GM12878 (cell line): ENCODE measurements around the gene GIGYF1. TPM values are rescaled to one million over a fixed set of nuclear protein-coding genes. Genes with fewer than 3 reads are reported as not detected.

Experiments used
- ATAC-seq: fragments of 200-7000 bp; cut with Tn5 transposase; 3 replicates; pipeline ENCODE4 v1.9.1; 2020; ENCODE audit warnings: mild to moderate bottlenecking, moderate library complexity
- BruUV-seq: library from RNA; stranded (reverse); fragments of 400-500 nt; replicated peaks from 2 replicates; lab custom pipeline; 2021; lab: Mats Ljungman, UMichigan
- CTCF ChIA-PET: fragments of 300-600 bp; sonication (Branson Sonifier 250); formaldehyde crosslinking; extraction: SDS; loops from one replicate; lab custom pipeline; 2021; ENCODE audit warnings: inconsistent platforms; lab: Yijun Ruan, JAX
- POLR2A ChIA-PET: fragments of 350-600 bp; formaldehyde crosslinking; extraction: SDS; loops from one replicate; lab custom pipeline; 2021; ENCODE audit warnings: inconsistent platforms; lab: Charles Lee
- RAD21 ChIA-PET: fragments of 300-600 bp; sonication (Branson Sonifier 250); formaldehyde crosslinking; loops from one replicate; lab custom pipeline; 2023; ENCODE audit warnings: antibody characterized with exemption; ENCODE audit not compliant: unreplicated experiment; lab: Charles Lee
- SMC1A ChIA-PET: fragments of 300-600 bp; sonication (Branson Sonifier 250); formaldehyde crosslinking; loops from one replicate; lab custom pipeline; 2023; ENCODE audit not compliant: unreplicated experiment, uncharacterized antibody; lab: Charles Lee
- DNase-seq: peaks from one replicate; pipeline ENCODE4 v3.0.0-alpha.2; 2011; ENCODE audit warnings: low read depth, low spot score
- FAIRE-seq: peaks from 3 replicates; lab custom pipeline; 2011; peaks lifted over from hg19 to GRCh38; lab: Jason Lieb, UNC
- H2AFZ ChIP-seq: 2 replicates; pipeline ENCODE4 v1.6.0; 2011; ENCODE audit warnings: low read depth, low read length, control low read depth; ENCODE audit not compliant: control insufficient read depth
- H3K27ac ChIP-seq: 2 replicates; pipeline ENCODE4 v1.5.1; 2011; ENCODE audit warnings: control low read depth; ENCODE audit not compliant: control insufficient read depth, insufficient read depth
- H3K27me3 ChIP-seq, 2 experiments: replicated peaks in 1 of 2; 2 replicates each; pipeline versions ENCODE4 v1.6.0 to v1.6.1; 2011; ENCODE audit warnings: low read length in 1 of 2; ENCODE audit not compliant: control insufficient read depth in 2 of 2, insufficient read depth in 2 of 2
- H3K36me3 ChIP-seq, 2 experiments: 2 replicates each; pipeline ENCODE4 v1.5.1; 2011; ENCODE audit warnings: low read length in 1 of 2; ENCODE audit not compliant: control insufficient read depth in 2 of 2, insufficient read depth in 2 of 2
- H3K4me1 ChIP-seq: 2 replicates; pipeline ENCODE4 v1.6.1; 2011; ENCODE audit warnings: mild to moderate bottlenecking, low read length, moderate library complexity, mixed read lengths; ENCODE audit not compliant: control insufficient read depth, insufficient read depth
- H3K4me2 ChIP-seq: 2 replicates; pipeline ENCODE4 v1.6.0; 2011; ENCODE audit warnings: control low read depth; ENCODE audit not compliant: control insufficient read depth, insufficient read depth
- H3K4me3 ChIP-seq: fragments of 200-600 bp; sonication (generic); 2 replicates; pipeline ENCODE4 v1.5.1; 2016
- H3K79me2 ChIP-seq: 2 replicates; pipeline ENCODE4 v1.6.0; 2011; ENCODE audit warnings: low read length; ENCODE audit not compliant: control insufficient read depth, insufficient read depth
- H3K9ac ChIP-seq: 2 replicates; pipeline ENCODE4 v1.8.0; 2011; ENCODE audit warnings: low read length, control low read depth, mixed read lengths; ENCODE audit not compliant: control insufficient read depth, insufficient read depth
- H3K9me3 ChIP-seq: replicated peaks from 3 replicates; pipeline ENCODE4 v1.5.1; 2011; ENCODE audit warnings: mild to moderate bottlenecking, low read length; ENCODE audit not compliant: control insufficient read depth, insufficient read depth
- H4K20me1 ChIP-seq: 2 replicates; pipeline ENCODE4 v1.6.0; 2011; ENCODE audit not compliant: control insufficient read depth, insufficient read depth
- CBX5 ChIP-seq: sonication (generic); IDR thresholded peaks from 2 replicates; pipeline ENCODE4 v1.6.1; 2016; ENCODE audit warnings: low read depth, moderate library complexity, mild to moderate bottlenecking, inconsistent platforms
- CHD1 ChIP-seq: IDR thresholded peaks from 2 replicates; pipeline ENCODE4 v1.6.1; 2012; ENCODE audit warnings: low read depth, low read length, improper control_type of control experiment
- ETV6 ChIP-seq, 2 experiments: fragments of 450-650 bp in 1 of 2; IDR thresholded peaks in 1 of 2; conservative IDR thresholded peaks in 1 of 2; 2 replicates each; pipeline ENCODE4 v1.6.1; 2014; ENCODE audit warnings: antibody characterized with exemption in 1 of 2, borderline replicate concordance in 1 of 2, low read depth in 1 of 2, mild to moderate bottlenecking in 1 of 2, moderate library complexity in 1 of 2
- HDAC2 ChIP-seq: fragments of 200-600 bp; sonication (generic); IDR thresholded peaks from 2 replicates; pipeline ENCODE4 v1.6.1; 2017
- MXI1 ChIP-seq: fragments of 150-350 bp; IDR thresholded peaks from 2 replicates; pipeline ENCODE4 v1.6.1; 2011; ENCODE audit warnings: low read depth, mild to moderate bottlenecking, inconsistent platforms, low read length, improper control_type of control experiment
- ZBED1 ChIP-seq: IDR thresholded peaks from 2 replicates; pipeline ENCODE4 v1.6.1; 2016; ENCODE audit warnings: borderline replicate concordance
- ZBTB40 ChIP-seq: fragments of 450-650 bp; IDR thresholded peaks from 2 replicates; pipeline ENCODE4 v1.6.1; 2016; ENCODE audit warnings: mild to moderate bottlenecking, moderate library complexity, borderline replicate concordance
- WGBS: methylation state at CpG from one replicate; pipeline ENCODE4 v1.1.6; 2016; ENCODE audit warnings: low lambda C conversion rate; ENCODE audit not compliant: insufficient replicate concordance, insufficient coverage; ENCODE audit errors: missing lambda C conversion rate; 5-methylcytosine and 5-hydroxymethylcytosine counted together
- in situ Hi-C: fragments of 300-500 bp; cut with MboI; formaldehyde crosslinking; loops from 9 replicates; pipeline ENCODE4 v1.14.3; 2018; ENCODE audit warnings: mixed read lengths
- intact Hi-C: fragments of 100-400 bp; cut with micrococcal nuclease; formaldehyde crosslinking; loops from one replicate; pipeline ENCODE4 v1.14.2; 2022; ENCODE audit not compliant: unreplicated experiment
- polyA plus RNA-seq, 11 experiments: library from polyadenylated mRNA; depleted of rRNA in 4 of 11; unstranded in 6 of 11; stranded (reverse) in 5 of 11; fragments of >200 nt; fragmentation: Nextera tagmentation in 4 of 11; fragmentation: Illumina TruSeq in 1 of 11; extraction: Ambion mirVana in 4 of 11; extraction: Trizol in 1 of 11; gene quantifications; 1 replicate in 1 of 11; 2 replicates in 10 of 11; pipeline versions ENCODE4 v1.2.1 to v1.2.3, GENCODE V29; 2011 to 2016; ENCODE audit warnings: inconsistent platforms in 2 of 11, missing spikeins in 2 of 11, low read depth in 1 of 11
- total RNA-seq, 4 experiments: library from RNA; depleted of rRNA in 3 of 4; stranded (reverse); fragments of >200 nt in 3 of 4; fragmentation: Illumina TruSeq in 1 of 4; extraction: Trizol in 1 of 4; gene quantifications; 2 replicates each; pipeline versions ENCODE4 v1.2.1 to v1.2.3, GENCODE V29; 2013 to 2021

The GIGYF1 gene
- total and polyA plus RNA-seq, 10 of the 15 experiments (the other 5 are each of a cell fraction or from before 2014, with no cell fraction given), result 0.31 to 47.2 (median 9.9) TPM

GRCh38 chr7:100722480-100723212 is 28.6 kb upstream of the GIGYF1 start:
- H3K36me3 ChIP-seq, result no peaks in the 10 kb centered on the region
- no peaks in the 10 kb centered on the region for H3K9me3 ChIP-seq
- no peak overlapping the region for H3K9ac ChIP-seq
- no peaks in the 10 kb centered on the region for H3K4me1 ChIP-seq
- ChIA-PET CTCF (interaction anchor here (0.6 to 6.4 kb wide), 4 partner anchors 15 to 1678 kb away, joined by 3 to 56 read pairs (median 3); partner anchors contain the start of gene POP7), SMC1A (no interaction called here), POLR2A (interaction anchor here (0.8 kb wide), 1 partner anchor 10 kb away, joined by 4 read pairs; no protein-coding TSS in a partner anchor), RAD21 (interaction anchor here (1.0 kb wide), 1 partner anchor 17 kb away, joined by 4 read pairs; the partner anchor contains the start of gene POP7)
- no peak for ATAC-seq
- H4K20me1 ChIP-seq, result no peaks in the 10 kb centered on the region
- H3K4me3 ChIP-seq, result no peak overlapping the region
- H3K4me2 ChIP-seq, result no peak overlapping the region
- FAIRE-seq, result no peak
- in situ Hi-C loops (no loop called here), intact Hi-C loops (no loop called here)
- TF ChIP-seq ZBTB40 (no peak), ZBED1 (no peak), CBX5 (no peak), HDAC2 (no peak), MXI1 (no peak), ETV6 (conservative IDR thresholded peaks at IDR 0.05 in 1 of 2, IDR thresholded peaks at IDR 0.05 in 1 of 2; ENCODE audit: borderline replicate concordance in 1 of 2, low read depth in 1 of 2) (no peak), CHD1 (no peak)
- 42% methylated on average over 17 of the region's 17 CpGs for WGBS
- no peaks in the 10 kb centered on the region for H3K79me2 ChIP-seq
- H3K27ac ChIP-seq, result no peak overlapping the region
- no peak for DNase-seq
- no TSS peak for BruUV-seq
- peaks cover 4 to 11% of the 10 kb centered on the region in 2 experiments for H3K27me3 ChIP-seq
- H2AFZ ChIP-seq, result no peak overlapping the region
